Osteoblast (primary cell): Measurements from ENCODE around the gene C11orf21. TPM values are rescaled to one million over a fixed set of nuclear protein-coding genes. Genes with fewer than 3 reads are reported as not detected.

Experiments used
- DNase-seq: peaks from one replicate; pipeline ENCODE4 v3.0.0; 2011; ENCODE audit warnings: low spot score, mixed read lengths; ENCODE audit not compliant: insufficient read length; ENCODE audit errors: missing footprints
- H2AFZ ChIP-seq: 2 replicates; pipeline ENCODE4 v1.6.0; 2011; ENCODE audit warnings: mild to moderate bottlenecking, low read length
- H3K27ac ChIP-seq: 2 replicates; pipeline ENCODE4 v1.5.1; 2011; ENCODE audit warnings: mild to moderate bottlenecking, low read depth, low read length, moderate library complexity
- H3K27me3 ChIP-seq: 2 replicates; pipeline ENCODE4 v1.6.0; 2012; ENCODE audit warnings: mild to moderate bottlenecking, control low read depth, inconsistent platforms, low read length, moderate library complexity; ENCODE audit not compliant: insufficient read depth
- H3K36me3 ChIP-seq: 2 replicates; pipeline ENCODE4 v1.5.1; 2011; ENCODE audit warnings: mild to moderate bottlenecking, low read length, control low read depth, moderate library complexity; ENCODE audit not compliant: insufficient read depth
- H3K4me1 ChIP-seq: 2 replicates; pipeline ENCODE4 v1.5.1; 2011; ENCODE audit warnings: mild to moderate bottlenecking, low read length, control low read depth, moderate library complexity; ENCODE audit not compliant: insufficient read depth
- H3K4me2 ChIP-seq: 2 replicates; pipeline ENCODE4 v1.6.0; 2011; ENCODE audit warnings: mild to moderate bottlenecking, low read length; ENCODE audit not compliant: insufficient read depth
- H3K4me3 ChIP-seq: fragments of 200-600 bp; sonication (generic); 3 replicates; pipeline ENCODE4 v1.5.1; 2012; ENCODE audit warnings: mild to moderate bottlenecking, low read length, inconsistent platforms; ENCODE audit not compliant: insufficient read depth
- H3K79me2 ChIP-seq: 2 replicates; pipeline ENCODE4 v1.6.0; 2012; ENCODE audit warnings: mild to moderate bottlenecking, low read length, control low read depth, inconsistent platforms; ENCODE audit not compliant: insufficient read depth
- H3K9me3 ChIP-seq: 2 replicates; pipeline ENCODE4 v1.5.1; 2011; ENCODE audit warnings: low read depth, low read length, control low read depth
- H4K20me1 ChIP-seq: 2 replicates; pipeline ENCODE4 v1.6.0; 2012; ENCODE audit warnings: mild to moderate bottlenecking, low read length, control low read depth; ENCODE audit not compliant: insufficient read depth
- total RNA-seq: library from RNA; depleted of rRNA; stranded (reverse); fragments of >200 nt; gene quantifications from 2 replicates; pipeline ENCODE4 v1.2.3, GENCODE V29; 2012
- TF ChIP-seq, protein P1 (sequence below): IDR thresholded peaks from 2 replicates; pipeline ENCODE4 v1.5.1; 2011; ENCODE audit warnings: mild to moderate bottlenecking, low read depth, low read length, moderate library complexity; ENCODE audit errors: extremely low read depth

Gene C11orf21
- total RNA-seq, 1 donor: 0.36 TPM

- Histone ChIP-seq H3K4me1 (no peaks in the 10 kb centered on the region), H3K4me2 (no peak overlapping the region), H2AFZ (no peak overlapping the region), H3K27ac (no peak overlapping the region), H3K36me3 (no peaks in the 10 kb centered on the region), H3K27me3 (peaks cover 40% of the 10 kb centered on the region), H3K79me2 (no peaks in the 10 kb centered on the region), H3K9me3 (no peaks in the 10 kb centered on the region), H4K20me1 (no peaks in the 10 kb centered on the region), H3K4me3 (no peak overlapping the region)
- TF ChIP-seq, protein P1, sequence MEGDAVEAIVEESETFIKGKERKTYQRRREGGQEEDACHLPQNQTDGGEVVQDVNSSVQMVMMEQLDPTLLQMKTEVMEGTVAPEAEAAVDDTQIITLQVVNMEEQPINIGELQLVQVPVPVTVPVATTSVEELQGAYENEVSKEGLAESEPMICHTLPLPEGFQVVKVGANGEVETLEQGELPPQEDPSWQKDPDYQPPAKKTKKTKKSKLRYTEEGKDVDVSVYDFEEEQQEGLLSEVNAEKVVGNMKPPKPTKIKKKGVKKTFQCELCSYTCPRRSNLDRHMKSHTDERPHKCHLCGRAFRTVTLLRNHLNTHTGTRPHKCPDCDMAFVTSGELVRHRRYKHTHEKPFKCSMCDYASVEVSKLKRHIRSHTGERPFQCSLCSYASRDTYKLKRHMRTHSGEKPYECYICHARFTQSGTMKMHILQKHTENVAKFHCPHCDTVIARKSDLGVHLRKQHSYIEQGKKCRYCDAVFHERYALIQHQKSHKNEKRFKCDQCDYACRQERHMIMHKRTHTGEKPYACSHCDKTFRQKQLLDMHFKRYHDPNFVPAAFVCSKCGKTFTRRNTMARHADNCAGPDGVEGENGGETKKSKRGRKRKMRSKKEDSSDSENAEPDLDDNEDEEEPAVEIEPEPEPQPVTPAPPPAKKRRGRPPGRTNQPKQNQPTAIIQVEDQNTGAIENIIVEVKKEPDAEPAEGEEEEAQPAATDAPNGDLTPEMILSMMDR: no peak
- peak; percentile 73 for DNase-seq
Measured at GRCh38 chr11:2271077-2271326, 30.7 kb downstream of the C11orf21 start.

GRCh38 chr11:2270322-2271076 is 31.2 kb downstream of the C11orf21 start, which contains the start of gene ASCL2:
ASCL2 (minus strand) TSS chr11:2270588; CDS start chr11:2270332, 256 bp downstream.
- no peaks in the 10 kb centered on the region for H3K79me2 ChIP-seq
- no peaks in the 10 kb centered on the region for H3K9me3 ChIP-seq
- peak; percentile 88 for DNase-seq
- no peaks in the 10 kb centered on the region for H3K4me1 ChIP-seq
- H3K27ac ChIP-seq: no peak within 1 kb of the TSS
- peaks cover 37% of the 10 kb centered on the region for H3K27me3 ChIP-seq
- H3K4me3 ChIP-seq: no peak within 1 kb of the TSS
- H2AFZ ChIP-seq: no peak within 1 kb of the TSS
- no peaks in the 10 kb centered on the region for H4K20me1 ChIP-seq
- TF ChIP-seq, protein P1: no peak
- H3K4me2 ChIP-seq: no peak within 1 kb of the TSS
- H3K36me3 ChIP-seq: no peaks in the 10 kb centered on the region

GRCh38 chr11:2269601-2270321 is 32.0 kb downstream of the C11orf21 start:
- no peaks in the 10 kb centered on the region for H3K4me1 ChIP-seq
- no peak overlapping the region for H3K27ac ChIP-seq
- H3K4me3 ChIP-seq: no peak overlapping the region
- H4K20me1 ChIP-seq: no peaks in the 10 kb centered on the region
- TF ChIP-seq, protein P1: no peak
- H3K27me3 ChIP-seq: peaks cover 37% of the 10 kb centered on the region
- H3K9me3 ChIP-seq: no peaks in the 10 kb centered on the region
- DNase-seq: peak; percentile 86
- no peaks in the 10 kb centered on the region for H3K36me3 ChIP-seq
- no peak overlapping the region for H2AFZ ChIP-seq
- no peak overlapping the region for H3K4me2 ChIP-seq
- no peaks in the 10 kb centered on the region for H3K79me2 ChIP-seq

- Histone ChIP-seq H3K4me2 (peak overlapping the region; percentile 18), H3K27me3 (peaks cover 37% of the 10 kb centered on the region), H3K79me2 (no peaks in the 10 kb centered on the region), H3K9me3 (no peaks in the 10 kb centered on the region), H3K4me1 (no peaks in the 10 kb centered on the region), H4K20me1 (no peaks in the 10 kb centered on the region), H3K27ac (no peak overlapping the region), H3K36me3 (no peaks in the 10 kb centered on the region), H3K4me3 (peak overlapping the region; percentile 37), H2AFZ (no peak overlapping the region)
- peak; percentile 90 for DNase-seq
- TF ChIP-seq, protein P1: no peak
Measured at GRCh38 chr11:2268729-2269600, 32.8 kb downstream of the C11orf21 start.
